Transverse colon (tissue), 3 donors: Measurements from ENCODE around the gene ATAT1.

Experiments used
- POLR2A ChIP-seq: fragments of 450-650 bp; IDR thresholded peaks from one replicate; pipeline ENCODE4 v1.6.1; 2016; ENCODE audit warnings: antibody characterized with exemption, mild to moderate bottlenecking, moderate library complexity
- TF ChIP-seq, protein P1 (sequence below), 5 experiments: fragments of 200-600 bp in 3 of 5; fragments of 450-650 bp in 2 of 5; sonication (generic) in 3 of 5; IDR thresholded peaks; 1 replicate in 2 of 5; 2 replicates in 3 of 5; pipeline ENCODE4 v1.5.1; 2016 to 2017; ENCODE audit warnings: antibody characterized with exemption in 5 of 5, inconsistent platforms in 3 of 5, mild to moderate bottlenecking in 2 of 5, moderate library complexity in 1 of 5

- TF ChIP-seq, protein P1, sequence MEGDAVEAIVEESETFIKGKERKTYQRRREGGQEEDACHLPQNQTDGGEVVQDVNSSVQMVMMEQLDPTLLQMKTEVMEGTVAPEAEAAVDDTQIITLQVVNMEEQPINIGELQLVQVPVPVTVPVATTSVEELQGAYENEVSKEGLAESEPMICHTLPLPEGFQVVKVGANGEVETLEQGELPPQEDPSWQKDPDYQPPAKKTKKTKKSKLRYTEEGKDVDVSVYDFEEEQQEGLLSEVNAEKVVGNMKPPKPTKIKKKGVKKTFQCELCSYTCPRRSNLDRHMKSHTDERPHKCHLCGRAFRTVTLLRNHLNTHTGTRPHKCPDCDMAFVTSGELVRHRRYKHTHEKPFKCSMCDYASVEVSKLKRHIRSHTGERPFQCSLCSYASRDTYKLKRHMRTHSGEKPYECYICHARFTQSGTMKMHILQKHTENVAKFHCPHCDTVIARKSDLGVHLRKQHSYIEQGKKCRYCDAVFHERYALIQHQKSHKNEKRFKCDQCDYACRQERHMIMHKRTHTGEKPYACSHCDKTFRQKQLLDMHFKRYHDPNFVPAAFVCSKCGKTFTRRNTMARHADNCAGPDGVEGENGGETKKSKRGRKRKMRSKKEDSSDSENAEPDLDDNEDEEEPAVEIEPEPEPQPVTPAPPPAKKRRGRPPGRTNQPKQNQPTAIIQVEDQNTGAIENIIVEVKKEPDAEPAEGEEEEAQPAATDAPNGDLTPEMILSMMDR (IDR thresholded peaks at IDR 0.05) = no peak
- no peak for TF ChIP-seq POLR2A
Observed at GRCh38 chr6:30592287-30592686, 34.4 kb upstream of the ATAT1 start.
